GM23338 (cell line): ENCODE data around the gene TLCD4. TPM values are rescaled to one million over a fixed set of nuclear protein-coding genes. Genes with fewer than 3 reads are reported as not detected.

ENCODE experiments used
- ATAC-seq: fragments of 200-7000 bp; cut with Tn5 transposase; 3 replicates; pipeline ENCODE4 v1.9.1; 2020
- DNase-seq: peaks from one replicate; pipeline ENCODE4 v3.0.0-alpha.2; 2015; ENCODE audit warnings: low spot score
- H2AFZ ChIP-seq: fragments of 200-600 bp; sonication (generic); 2 replicates; pipeline ENCODE4 v1.8.0; 2016; ENCODE audit warnings: antibody characterized with exemption, mild to moderate bottlenecking, moderate library complexity
- H3F3A ChIP-seq: fragments of 200-600 bp; sonication (generic); replicated peaks from 2 replicates; pipeline ENCODE4 v1.8.0; 2017; ENCODE audit warnings: antibody characterized with exemption, mixed run types, low read depth
- H3K27ac ChIP-seq: fragments of 200-600 bp; sonication (generic); 2 replicates; pipeline ENCODE4 v1.6.1; 2016; ENCODE audit warnings: low read depth
- H3K27me3 ChIP-seq: fragments of 200-600 bp; sonication (generic); 2 replicates; pipeline ENCODE4 v1.8.0; 2016; ENCODE audit warnings: mild to moderate bottlenecking, mixed run types, moderate library complexity; ENCODE audit not compliant: insufficient read depth
- H3K36me3 ChIP-seq: fragments of 200-600 bp; sonication (generic); 2 replicates; pipeline ENCODE4 v1.8.0; 2016; ENCODE audit warnings: mild to moderate bottlenecking; ENCODE audit not compliant: insufficient read depth
- H3K4me1 ChIP-seq: fragments of 200-600 bp; sonication (generic); 2 replicates; pipeline ENCODE4 v1.8.0; 2016; ENCODE audit warnings: mild to moderate bottlenecking, moderate library complexity; ENCODE audit not compliant: insufficient read depth
- H3K4me2 ChIP-seq: fragments of 200-600 bp; sonication (generic); 2 replicates; pipeline ENCODE4 v1.7.1; 2017; ENCODE audit warnings: mixed run types
- H3K4me3 ChIP-seq: fragments of 200-600 bp; sonication (generic); 2 replicates; pipeline ENCODE4 v1.6.1; 2016; ENCODE audit warnings: mixed run types
- H3K79me2 ChIP-seq: fragments of 200-600 bp; sonication (generic); replicated peaks from 2 replicates; pipeline ENCODE4 v1.8.0; 2017; ENCODE audit warnings: mild to moderate bottlenecking; ENCODE audit not compliant: insufficient read depth
- H3K9me2 ChIP-seq: fragments of 200-600 bp; sonication (generic); 2 replicates; pipeline ENCODE4 v1.8.0; 2017; ENCODE audit not compliant: insufficient read depth
- H4K20me1 ChIP-seq: fragments of 200-600 bp; sonication (generic); replicated peaks from 2 replicates; pipeline ENCODE4 v1.8.0; 2017; ENCODE audit warnings: mild to moderate bottlenecking; ENCODE audit not compliant: insufficient read depth
- H3K27ac Mint-ChIP-seq: 2 replicates; pipeline ENCODE4 v1.8.0; 2020; ENCODE audit warnings: inconsistent platforms, mild to moderate bottlenecking, moderate library complexity, mixed read lengths
- H3K27me3 Mint-ChIP-seq: 3 replicates; pipeline ENCODE4 v1.8.0; 2022; ENCODE audit warnings: low read depth, mild to moderate bottlenecking, moderate library complexity, mixed read lengths, inconsistent platforms; ENCODE audit not compliant: insufficient read depth, poor library complexity
- H3K36me3 Mint-ChIP-seq: 3 replicates; pipeline ENCODE4 v1.8.0; 2021; ENCODE audit warnings: low read depth, mild to moderate bottlenecking, inconsistent platforms, moderate library complexity, mixed read lengths
- H3K4me1 Mint-ChIP-seq: 3 replicates; pipeline ENCODE4 v1.8.0; 2020; ENCODE audit warnings: mild to moderate bottlenecking, inconsistent platforms, mixed read lengths
- H3K4me3 Mint-ChIP-seq: 3 replicates; pipeline ENCODE4 v1.8.0; 2021; ENCODE audit warnings: moderate library complexity, mild to moderate bottlenecking, inconsistent platforms, mixed read lengths
- H3K9me3 Mint-ChIP-seq: 3 replicates; pipeline ENCODE4 v1.8.0; 2020; ENCODE audit warnings: moderate library complexity, mild to moderate bottlenecking, inconsistent platforms, mixed read lengths
- CREB1 ChIP-seq: fragments of 250-450 bp; sonication (Bioruptor Pico); IDR thresholded peaks from 2 replicates; pipeline ENCODE4 v1.5.0; 2020; ENCODE audit warnings: low read depth, mild to moderate bottlenecking, moderate library complexity
- EZH2 ChIP-seq: fragments of 200-600 bp; sonication (generic); IDR thresholded peaks from one replicate; pipeline ENCODE4 v1.8.0; 2017; ENCODE audit warnings: antibody characterized with exemption, mild to moderate bottlenecking, low read depth; ENCODE audit not compliant: unreplicated experiment
- EZH2phosphoT487 ChIP-seq: fragments of 200-600 bp; sonication (generic); IDR thresholded peaks from one replicate; pipeline ENCODE4 v1.8.1; 2018; ENCODE audit warnings: antibody characterized with exemption; ENCODE audit not compliant: unreplicated experiment
- JUNB ChIP-seq: IDR thresholded peaks from one replicate; pipeline ENCODE4 v1.6.1; 2016; ENCODE audit warnings: antibody characterized with exemption; ENCODE audit not compliant: unreplicated experiment
- NANOG ChIP-seq: IDR thresholded peaks from 2 replicates; pipeline ENCODE4 v1.6.1; 2016; ENCODE audit warnings: antibody characterized with exemption, borderline replicate concordance
- POLR2AphosphoS5 ChIP-seq: IDR thresholded peaks from 2 replicates; pipeline ENCODE4 v1.6.1; 2016; ENCODE audit warnings: antibody characterized with exemption, low read depth
- STAT1 ChIP-seq: IDR thresholded peaks from one replicate; pipeline ENCODE4 v1.6.1; 2016; ENCODE audit warnings: antibody characterized with exemption; ENCODE audit not compliant: unreplicated experiment
- ZNF114 ChIP-seq: fragments of 250-450 bp; sonication (Bioruptor Pico); IDR thresholded peaks from 2 replicates; pipeline ENCODE4 v1.5.0; 2020; ENCODE audit warnings: mild to moderate bottlenecking, moderate library complexity
- ZNF331 ChIP-seq: fragments of 250-450 bp; sonication (Bioruptor Pico); IDR thresholded peaks from 2 replicates; pipeline ENCODE4 v1.5.0; 2020; ENCODE audit warnings: low read depth, mild to moderate bottlenecking, moderate library complexity
- polyA plus RNA-seq: library from polyadenylated mRNA; unstranded; fragments of >200 nt; fragmentation: Nextera tagmentation; extraction: Ambion mirVana; gene quantifications from 2 replicates; pipeline ENCODE4 v1.2.1, GENCODE V29; 2016
- total RNA-seq: library from RNA; depleted of rRNA; stranded (reverse); fragments of >200 nt; shearing (Covaris generic); gene quantifications from 2 replicates; pipeline ENCODE4 v1.2.3, GENCODE V29; 2014
- TF ChIP-seq, protein P1 (sequence below): fragments of 250-450 bp; sonication (Bioruptor Pico); IDR thresholded peaks from 2 replicates; pipeline ENCODE4 v1.5.0; 2020; ENCODE audit warnings: mild to moderate bottlenecking, moderate library complexity
- TF ChIP-seq, protein P2 (sequence below), 2 experiments: fragments of 200-600 bp in 1 of 2; sonication (generic) in 1 of 2; conservative IDR thresholded peaks; 2 replicates each; pipeline versions ENCODE4 v1.5.1 to v1.6.1; 2016 to 2017; ENCODE audit warnings: antibody characterized with exemption in 2 of 2, low read depth in 2 of 2, mild to moderate bottlenecking in 2 of 2, moderate library complexity in 1 of 2
- TF ChIP-seq, protein P3 (sequence below): IDR thresholded peaks from one replicate; pipeline ENCODE4 v1.6.1; 2018; ENCODE audit warnings: antibody characterized with exemption; ENCODE audit not compliant: unreplicated experiment
- TF ChIP-seq, protein P4 (sequence below): IDR thresholded peaks from 2 replicates; pipeline ENCODE4 v1.6.1; 2016; ENCODE audit warnings: antibody characterized with exemption

Gene TLCD4
- total and polyA plus RNA-seq, 2 experiments from 2014 or later, result 3.5 to 4.2 TPM

DNA sequence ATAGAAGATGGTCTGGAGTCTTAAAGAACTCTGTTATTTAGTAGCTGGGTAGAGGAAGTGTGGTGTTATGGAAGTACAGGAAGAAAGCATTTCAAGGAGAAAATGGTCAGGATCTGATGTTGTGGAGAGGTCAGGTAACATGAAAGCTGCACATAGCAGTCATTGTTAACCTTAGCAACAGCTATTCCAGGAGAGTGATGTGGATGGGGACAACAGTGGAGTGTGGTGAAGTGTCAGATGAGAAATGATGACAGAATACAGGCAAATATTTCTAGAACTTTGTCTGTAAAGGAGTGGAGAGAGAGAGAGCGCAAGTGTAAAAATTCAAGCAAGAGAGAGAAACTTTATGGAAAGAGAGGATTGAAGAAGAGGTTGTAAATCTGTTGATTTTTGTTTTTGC lies 15.6 kb downstream of the TLCD4 start:
- H3K79me2 ChIP-seq, result no peaks in the 10 kb centered on the region
- H3K9me2 ChIP-seq, result no peaks in the 10 kb centered on the region; the same call in 1 of the 2 replicates
- H3K27ac ChIP-seq, result no peak overlapping the region
- H2AFZ ChIP-seq, result no peak overlapping the region
- no peaks in the 10 kb centered on the region for H3F3A ChIP-seq
- H3K4me3 ChIP-seq, result no peak overlapping the region
- Mint-ChIP-seq H3K4me1 (peaks cover 8% of the 10 kb centered on the region), H3K9me3 (no peaks in the 10 kb centered on the region), H3K36me3 (no peaks in the 10 kb centered on the region), H3K27ac (no peak overlapping the region), H3K4me3 (no peak overlapping the region), H3K27me3 (no peaks in the 10 kb centered on the region)
- H3K4me1 ChIP-seq, result no peaks in the 10 kb centered on the region
- H4K20me1 ChIP-seq, result no peaks in the 10 kb centered on the region; the same call in 1 of the 2 replicates
- TF ChIP-seq STAT1 (no peak), ZNF331 (CRISPR knock-in tag) (no peak), JUNB (no peak), ZNF114 (CRISPR knock-in tag) (no peak), EZH2phosphoT487 (no peak), EZH2 (no peak), POLR2AphosphoS5 (no peak), NANOG (no peak), CREB1 (no peak)
- TF ChIP-seq, protein P1, sequence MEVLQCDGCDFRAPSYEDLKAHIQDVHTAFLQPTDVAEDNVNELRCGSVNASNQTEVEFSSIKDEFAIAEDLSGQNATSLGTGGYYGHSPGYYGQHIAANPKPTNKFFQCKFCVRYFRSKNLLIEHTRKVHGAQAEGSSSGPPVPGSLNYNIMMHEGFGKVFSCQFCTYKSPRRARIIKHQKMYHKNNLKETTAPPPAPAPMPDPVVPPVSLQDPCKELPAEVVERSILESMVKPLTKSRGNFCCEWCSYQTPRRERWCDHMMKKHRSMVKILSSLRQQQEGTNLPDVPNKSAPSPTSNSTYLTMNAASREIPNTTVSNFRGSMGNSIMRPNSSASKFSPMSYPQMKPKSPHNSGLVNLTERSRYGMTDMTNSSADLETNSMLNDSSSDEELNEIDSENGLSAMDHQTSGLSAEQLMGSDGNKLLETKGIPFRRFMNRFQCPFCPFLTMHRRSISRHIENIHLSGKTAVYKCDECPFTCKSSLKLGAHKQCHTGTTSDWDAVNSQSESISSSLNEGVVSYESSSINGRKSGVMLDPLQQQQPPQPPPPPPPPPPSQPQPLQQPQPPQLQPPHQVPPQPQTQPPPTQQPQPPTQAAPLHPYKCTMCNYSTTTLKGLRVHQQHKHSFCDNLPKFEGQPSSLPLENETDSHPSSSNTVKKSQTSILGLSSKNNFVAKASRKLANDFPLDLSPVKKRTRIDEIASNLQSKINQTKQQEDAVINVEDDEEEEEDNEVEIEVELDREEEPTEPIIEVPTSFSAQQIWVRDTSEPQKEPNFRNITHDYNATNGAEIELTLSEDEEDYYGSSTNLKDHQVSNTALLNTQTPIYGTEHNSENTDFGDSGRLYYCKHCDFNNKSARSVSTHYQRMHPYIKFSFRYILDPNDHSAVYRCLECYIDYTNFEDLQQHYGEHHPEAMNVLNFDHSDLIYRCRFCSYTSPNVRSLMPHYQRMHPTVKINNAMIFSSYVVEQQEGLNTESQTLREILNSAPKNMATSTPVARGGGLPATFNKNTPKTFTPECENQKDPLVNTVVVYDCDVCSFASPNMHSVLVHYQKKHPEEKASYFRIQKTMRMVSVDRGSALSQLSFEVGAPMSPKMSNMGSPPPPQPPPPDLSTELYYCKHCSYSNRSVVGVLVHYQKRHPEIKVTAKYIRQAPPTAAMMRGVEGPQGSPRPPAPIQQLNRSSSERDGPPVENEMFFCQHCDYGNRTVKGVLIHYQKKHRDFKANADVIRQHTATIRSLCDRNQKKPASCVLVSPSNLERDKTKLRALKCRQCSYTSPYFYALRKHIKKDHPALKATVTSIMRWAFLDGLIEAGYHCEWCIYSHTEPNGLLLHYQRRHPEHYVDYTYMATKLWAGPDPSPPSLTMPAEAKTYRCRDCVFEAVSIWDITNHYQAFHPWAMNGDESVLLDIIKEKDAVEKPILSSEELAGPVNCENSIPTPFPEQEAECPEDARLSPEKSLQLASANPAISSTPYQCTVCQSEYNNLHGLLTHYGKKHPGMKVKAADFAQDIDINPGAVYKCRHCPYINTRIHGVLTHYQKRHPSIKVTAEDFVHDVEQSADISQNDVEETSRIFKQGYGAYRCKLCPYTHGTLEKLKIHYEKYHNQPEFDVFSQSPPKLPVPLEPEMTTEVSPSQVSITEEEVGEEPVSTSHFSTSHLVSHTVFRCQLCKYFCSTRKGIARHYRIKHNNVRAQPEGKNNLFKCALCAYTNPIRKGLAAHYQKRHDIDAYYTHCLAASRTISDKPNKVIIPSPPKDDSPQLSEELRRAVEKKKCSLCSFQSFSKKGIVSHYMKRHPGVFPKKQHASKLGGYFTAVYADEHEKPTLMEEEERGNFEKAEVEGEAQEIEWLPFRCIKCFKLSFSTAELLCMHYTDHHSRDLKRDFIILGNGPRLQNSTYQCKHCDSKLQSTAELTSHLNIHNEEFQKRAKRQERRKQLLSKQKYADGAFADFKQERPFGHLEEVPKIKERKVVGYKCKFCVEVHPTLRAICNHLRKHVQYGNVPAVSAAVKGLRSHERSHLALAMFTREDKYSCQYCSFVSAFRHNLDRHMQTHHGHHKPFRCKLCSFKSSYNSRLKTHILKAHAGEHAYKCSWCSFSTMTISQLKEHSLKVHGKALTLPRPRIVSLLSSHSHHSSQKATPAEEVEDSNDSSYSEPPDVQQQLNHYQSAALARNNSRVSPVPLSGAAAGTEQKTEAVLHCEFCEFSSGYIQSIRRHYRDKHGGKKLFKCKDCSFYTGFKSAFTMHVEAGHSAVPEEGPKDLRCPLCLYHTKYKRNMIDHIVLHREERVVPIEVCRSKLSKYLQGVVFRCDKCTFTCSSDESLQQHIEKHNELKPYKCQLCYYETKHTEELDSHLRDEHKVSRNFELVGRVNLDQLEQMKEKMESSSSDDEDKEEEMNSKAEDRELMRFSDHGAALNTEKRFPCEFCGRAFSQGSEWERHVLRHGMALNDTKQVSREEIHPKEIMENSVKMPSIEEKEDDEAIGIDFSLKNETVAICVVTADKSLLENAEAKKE (CRISPR knock-in tag), result no peak
- TF ChIP-seq, protein P2, sequence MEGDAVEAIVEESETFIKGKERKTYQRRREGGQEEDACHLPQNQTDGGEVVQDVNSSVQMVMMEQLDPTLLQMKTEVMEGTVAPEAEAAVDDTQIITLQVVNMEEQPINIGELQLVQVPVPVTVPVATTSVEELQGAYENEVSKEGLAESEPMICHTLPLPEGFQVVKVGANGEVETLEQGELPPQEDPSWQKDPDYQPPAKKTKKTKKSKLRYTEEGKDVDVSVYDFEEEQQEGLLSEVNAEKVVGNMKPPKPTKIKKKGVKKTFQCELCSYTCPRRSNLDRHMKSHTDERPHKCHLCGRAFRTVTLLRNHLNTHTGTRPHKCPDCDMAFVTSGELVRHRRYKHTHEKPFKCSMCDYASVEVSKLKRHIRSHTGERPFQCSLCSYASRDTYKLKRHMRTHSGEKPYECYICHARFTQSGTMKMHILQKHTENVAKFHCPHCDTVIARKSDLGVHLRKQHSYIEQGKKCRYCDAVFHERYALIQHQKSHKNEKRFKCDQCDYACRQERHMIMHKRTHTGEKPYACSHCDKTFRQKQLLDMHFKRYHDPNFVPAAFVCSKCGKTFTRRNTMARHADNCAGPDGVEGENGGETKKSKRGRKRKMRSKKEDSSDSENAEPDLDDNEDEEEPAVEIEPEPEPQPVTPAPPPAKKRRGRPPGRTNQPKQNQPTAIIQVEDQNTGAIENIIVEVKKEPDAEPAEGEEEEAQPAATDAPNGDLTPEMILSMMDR (conservative IDR thresholded peaks at IDR 0.05; ENCODE audit: low read depth in 2 of 2), result no peak
- TF ChIP-seq, protein P3, sequence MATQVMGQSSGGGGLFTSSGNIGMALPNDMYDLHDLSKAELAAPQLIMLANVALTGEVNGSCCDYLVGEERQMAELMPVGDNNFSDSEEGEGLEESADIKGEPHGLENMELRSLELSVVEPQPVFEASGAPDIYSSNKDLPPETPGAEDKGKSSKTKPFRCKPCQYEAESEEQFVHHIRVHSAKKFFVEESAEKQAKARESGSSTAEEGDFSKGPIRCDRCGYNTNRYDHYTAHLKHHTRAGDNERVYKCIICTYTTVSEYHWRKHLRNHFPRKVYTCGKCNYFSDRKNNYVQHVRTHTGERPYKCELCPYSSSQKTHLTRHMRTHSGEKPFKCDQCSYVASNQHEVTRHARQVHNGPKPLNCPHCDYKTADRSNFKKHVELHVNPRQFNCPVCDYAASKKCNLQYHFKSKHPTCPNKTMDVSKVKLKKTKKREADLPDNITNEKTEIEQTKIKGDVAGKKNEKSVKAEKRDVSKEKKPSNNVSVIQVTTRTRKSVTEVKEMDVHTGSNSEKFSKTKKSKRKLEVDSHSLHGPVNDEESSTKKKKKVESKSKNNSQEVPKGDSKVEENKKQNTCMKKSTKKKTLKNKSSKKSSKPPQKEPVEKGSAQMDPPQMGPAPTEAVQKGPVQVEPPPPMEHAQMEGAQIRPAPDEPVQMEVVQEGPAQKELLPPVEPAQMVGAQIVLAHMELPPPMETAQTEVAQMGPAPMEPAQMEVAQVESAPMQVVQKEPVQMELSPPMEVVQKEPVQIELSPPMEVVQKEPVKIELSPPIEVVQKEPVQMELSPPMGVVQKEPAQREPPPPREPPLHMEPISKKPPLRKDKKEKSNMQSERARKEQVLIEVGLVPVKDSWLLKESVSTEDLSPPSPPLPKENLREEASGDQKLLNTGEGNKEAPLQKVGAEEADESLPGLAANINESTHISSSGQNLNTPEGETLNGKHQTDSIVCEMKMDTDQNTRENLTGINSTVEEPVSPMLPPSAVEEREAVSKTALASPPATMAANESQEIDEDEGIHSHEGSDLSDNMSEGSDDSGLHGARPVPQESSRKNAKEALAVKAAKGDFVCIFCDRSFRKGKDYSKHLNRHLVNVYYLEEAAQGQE, result no peak
- TF ChIP-seq, protein P4, sequence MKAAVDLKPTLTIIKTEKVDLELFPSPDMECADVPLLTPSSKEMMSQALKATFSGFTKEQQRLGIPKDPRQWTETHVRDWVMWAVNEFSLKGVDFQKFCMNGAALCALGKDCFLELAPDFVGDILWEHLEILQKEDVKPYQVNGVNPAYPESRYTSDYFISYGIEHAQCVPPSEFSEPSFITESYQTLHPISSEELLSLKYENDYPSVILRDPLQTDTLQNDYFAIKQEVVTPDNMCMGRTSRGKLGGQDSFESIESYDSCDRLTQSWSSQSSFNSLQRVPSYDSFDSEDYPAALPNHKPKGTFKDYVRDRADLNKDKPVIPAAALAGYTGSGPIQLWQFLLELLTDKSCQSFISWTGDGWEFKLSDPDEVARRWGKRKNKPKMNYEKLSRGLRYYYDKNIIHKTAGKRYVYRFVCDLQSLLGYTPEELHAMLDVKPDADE, result no peak
- H3K27me3 ChIP-seq, result no peaks in the 10 kb centered on the region
- DNase-seq (no peak), ATAC-seq (no peak)
- no peaks in the 10 kb centered on the region for H3K36me3 ChIP-seq
- H3K4me2 ChIP-seq, result no peak overlapping the region
